H9 (cell line): Measurements from ENCODE around the gene NHERF1. TPM values are rescaled to one million over a fixed set of nuclear protein-coding genes. Genes with fewer than 3 reads are reported as not detected.

Experiments used
- DNase-seq: peaks from one replicate; pipeline ENCODE4 v3.0.0-alpha.2; 2017
- H2AFZ ChIP-seq: one replicate; pipeline ENCODE4 v1.6.1; 2013; ENCODE audit warnings: mild to moderate bottlenecking, low read length, control low read depth, moderate library complexity
- H2AK5ac ChIP-seq: 2 replicates; pipeline ENCODE4 v1.6.1; 2013; ENCODE audit warnings: low read length, control low read depth, mixed read lengths; ENCODE audit not compliant: insufficient read length
- H2BK120ac ChIP-seq: one replicate; pipeline ENCODE4 v1.6.1; 2013; ENCODE audit warnings: low read depth, mild to moderate bottlenecking, low read length, control low read depth, inconsistent platforms; ENCODE audit not compliant: poor library complexity, severe bottlenecking
- H2BK12ac ChIP-seq: 2 replicates; pipeline ENCODE4 v1.6.1; 2013; ENCODE audit warnings: low read length, control low read depth, mixed read lengths, low read depth; ENCODE audit not compliant: insufficient read length
- H2BK15ac ChIP-seq: 2 replicates; pipeline ENCODE4 v1.6.1; 2013; ENCODE audit warnings: low read depth, low read length, control low read depth
- H2BK20ac ChIP-seq: one replicate; pipeline ENCODE4 v1.6.1; 2013; ENCODE audit warnings: low read depth, mild to moderate bottlenecking, low read length, control low read depth, inconsistent platforms; ENCODE audit not compliant: poor library complexity, severe bottlenecking
- H2BK5ac ChIP-seq: 2 replicates; pipeline ENCODE4 v1.6.1; 2013; ENCODE audit warnings: low read length, control low read depth, mixed read lengths; ENCODE audit not compliant: insufficient read length
- H3K14ac ChIP-seq: 2 replicates; pipeline ENCODE4 v1.6.1; 2013; ENCODE audit warnings: low read length, control low read depth; ENCODE audit not compliant: insufficient read depth
- H3K18ac ChIP-seq: 2 replicates; pipeline ENCODE4 v1.6.1; 2013; ENCODE audit warnings: low read depth, mild to moderate bottlenecking, mixed read lengths, low read length, control low read depth; ENCODE audit not compliant: insufficient read length
- H3K23ac ChIP-seq: 2 replicates; pipeline ENCODE4 v1.6.1; 2013; ENCODE audit warnings: low read length, control low read depth, mixed read lengths, low read depth; ENCODE audit not compliant: insufficient read length
- H3K23me2 ChIP-seq: 2 replicates; pipeline ENCODE4 v1.6.1; 2013; ENCODE audit warnings: low read depth, mild to moderate bottlenecking, mixed read lengths, low read length, control low read depth; ENCODE audit not compliant: insufficient read length, poor library complexity, severe bottlenecking
- H3K27ac ChIP-seq: 2 replicates; pipeline ENCODE4 v1.5.1; 2013; ENCODE audit warnings: low read length, control low read depth, mixed read lengths, low read depth; ENCODE audit not compliant: insufficient read length
- H3K27me3 ChIP-seq: 2 replicates; pipeline ENCODE4 v1.6.1; 2013; ENCODE audit warnings: low read length, control low read depth, inconsistent platforms; ENCODE audit not compliant: insufficient read depth
- H3K4ac ChIP-seq: 2 replicates; pipeline ENCODE4 v1.6.1; 2013; ENCODE audit warnings: low read depth, mild to moderate bottlenecking, control low read depth, inconsistent platforms, low read length, moderate library complexity
- H3K4me1 ChIP-seq: 2 replicates; pipeline ENCODE4 v1.6.1; 2013; ENCODE audit warnings: low read length, control low read depth, inconsistent platforms; ENCODE audit not compliant: insufficient read depth
- H3K4me2 ChIP-seq: 2 replicates; pipeline ENCODE4 v1.6.1; 2013; ENCODE audit warnings: low read length, control low read depth, mixed read lengths; ENCODE audit not compliant: insufficient read length, insufficient read depth
- H3K56ac ChIP-seq: 2 replicates; pipeline ENCODE4 v1.6.1; 2013; ENCODE audit warnings: low read depth, mild to moderate bottlenecking, mixed read lengths, low read length, control low read depth; ENCODE audit not compliant: insufficient read length
- H3K79me1 ChIP-seq: 2 replicates; pipeline ENCODE4 v1.6.1; 2013; ENCODE audit warnings: low read depth, mild to moderate bottlenecking, moderate library complexity, low read length, control low read depth, inconsistent platforms; ENCODE audit not compliant: insufficient read depth, poor library complexity, severe bottlenecking
- H3K79me2 ChIP-seq: 2 replicates; pipeline ENCODE4 v1.6.1; 2013; ENCODE audit warnings: low read length, control low read depth, inconsistent platforms; ENCODE audit not compliant: insufficient read depth
- H3K9ac ChIP-seq: 2 replicates; pipeline ENCODE4 v1.6.1; 2013; ENCODE audit warnings: low read length, control low read depth, mixed read lengths; ENCODE audit not compliant: insufficient read length; ENCODE audit errors: extremely low read depth
- H3K9me3 ChIP-seq: one replicate; pipeline ENCODE4 v1.6.1; 2013; ENCODE audit warnings: low read depth, low read length, inconsistent platforms; ENCODE audit not compliant: control insufficient read depth
- H3T11ph ChIP-seq: one replicate; pipeline ENCODE4 v1.6.1; 2013; ENCODE audit warnings: mild to moderate bottlenecking, low read length, control low read depth, inconsistent platforms
- H4K20me1 ChIP-seq: one replicate; pipeline ENCODE4 v1.6.1; 2013; ENCODE audit not compliant: control insufficient read depth, insufficient read length, insufficient read depth
- H4K5ac ChIP-seq: 2 replicates; pipeline ENCODE4 v1.6.1; 2013; ENCODE audit warnings: low read depth, mild to moderate bottlenecking, mixed read lengths, low read length, control low read depth; ENCODE audit not compliant: insufficient read length
- H4K8ac ChIP-seq: replicated peaks from 2 replicates; pipeline ENCODE4 v1.6.1; 2013; ENCODE audit warnings: low read length, control low read depth, mixed read lengths, low read depth; ENCODE audit not compliant: insufficient read length
- H4K91ac ChIP-seq: 2 replicates; pipeline ENCODE4 v1.6.1; 2013; ENCODE audit warnings: low read depth, mild to moderate bottlenecking, moderate library complexity, mixed read lengths, low read length, control low read depth; ENCODE audit not compliant: insufficient read length
- H3K27ac Mint-ChIP-seq, 3 experiments: 2 replicates in 2 of 3; 3 replicates in 1 of 3; pipeline ENCODE4 v1.8.0; 2020 to 2021; ENCODE audit warnings: mixed read lengths in 3 of 3, mild to moderate bottlenecking in 1 of 3, moderate library complexity in 1 of 3
- H3K27me3 Mint-ChIP-seq: 2 replicates; pipeline ENCODE4 v1.8.0; 2021; ENCODE audit warnings: low read depth, mild to moderate bottlenecking, moderate library complexity, mixed read lengths
- H3K36me3 Mint-ChIP-seq, 3 experiments: 2 replicates in 2 of 3; 3 replicates in 1 of 3; pipeline ENCODE4 v1.8.0; 2020 to 2021; ENCODE audit warnings: low read depth in 3 of 3, mixed read lengths in 3 of 3; ENCODE audit not compliant: insufficient read depth in 1 of 3
- H3K4me1 Mint-ChIP-seq, 2 experiments: 2 replicates each; pipeline ENCODE4 v1.8.0; 2020; ENCODE audit warnings: mixed read lengths in 2 of 2
- H3K4me3 Mint-ChIP-seq, 2 experiments: 2 replicates in 1 of 2; 3 replicates in 1 of 2; pipeline ENCODE4 v1.8.0; 2020 to 2021; ENCODE audit warnings: mild to moderate bottlenecking in 2 of 2, mixed read lengths in 2 of 2, moderate library complexity in 1 of 2
- H3K9me3 Mint-ChIP-seq, 2 experiments: 2 replicates in 1 of 2; 3 replicates in 1 of 2; pipeline ENCODE4 v1.8.0; 2020; ENCODE audit warnings: mild to moderate bottlenecking in 2 of 2, mixed read lengths in 2 of 2, moderate library complexity in 1 of 2
- CTCF ChIP-seq: fragments of 200-600 bp; sonication (generic); conservative IDR thresholded peaks from 3 replicates; pipeline ENCODE4 v1.8.0; 2021; ENCODE audit warnings: antibody characterized with exemption, mild to moderate bottlenecking
- WGBS: extraction: QIAGEN DNeasy Blood & Tissue Kit; methylation state at CpG from one replicate; pipeline ENCODE4 v1.1.7; 2013; ENCODE audit warnings: missing lambda C conversion rate, low lambda C conversion rate, mixed read lengths; ENCODE audit not compliant: insufficient read length; ENCODE audit errors: extremely low coverage; 5-methylcytosine and 5-hydroxymethylcytosine counted together
- total RNA-seq: library from RNA; stranded (reverse); gene quantifications from 2 replicates; pipeline ENCODE4 v1.2.1, GENCODE V29; 2021

The NHERF1 gene
- total RNA-seq, 1 experiment from 2014 or later, result 74.4 TPM

- Histone ChIP-seq H2BK5ac (no peak overlapping the region), H2BK20ac (no peak overlapping the region), H3K79me1 (peaks cover 9% of the 10 kb centered on the region), H3K23me2 (no peaks in the 10 kb centered on the region), H2BK15ac (no peak overlapping the region), H2BK12ac (no peak overlapping the region), H3K4me1 (peaks cover 11% of the 10 kb centered on the region; the same call in 1 of the 2 replicates), H3K56ac (no peak overlapping the region), H3K79me2 (peaks cover 1% of the 10 kb centered on the region; the same call in 1 of the 2 replicates), H3K18ac (no peak overlapping the region), H3T11ph (no peak overlapping the region), H4K8ac (no peak overlapping the region), H2BK120ac (no peak overlapping the region), H3K9me3 (no peaks in the 10 kb centered on the region), H3K9ac (no peak overlapping the region), H2AFZ (no peak overlapping the region), H4K5ac (no peak overlapping the region), H4K91ac (no peak overlapping the region), H3K23ac (no peak overlapping the region), H3K27me3 (no peaks in the 10 kb centered on the region), H2AK5ac (no peak overlapping the region), H3K4me2 (no peak overlapping the region), H3K14ac (0 out of 2 replicates have a peak overlapping the region, but pooled peaks have one; percentile 6), H4K20me1 (no peaks in the 10 kb centered on the region), H3K27ac (no peak overlapping the region), H3K4ac (no peak overlapping the region)
- H3K4me1 Mint-ChIP-seq, result peaks cover 53 to 77% of the 10 kb centered on the region in 2 experiments
- peak overlapping the region in 1 of 2 experiments; percentile 33; a peak in 2 of 5 replicates for H3K4me3 Mint-ChIP-seq
- no CpG with 5 or more reads among the region's 9 CpGs for WGBS
- TF ChIP-seq CTCF, result peak; percentile 17; the same call in 1 of the 3 replicates
- peak overlapping the region in 2 of 3 experiments; percentile 96 to 97; a peak in 4 of 7 replicates for H3K27ac Mint-ChIP-seq
- H3K36me3 Mint-ChIP-seq, result peaks cover 0 to 5% (median 4%) of the 10 kb centered on the region in 3 experiments; a peak in 3 of 7 replicates
- H3K27me3 Mint-ChIP-seq, result no peaks in the 10 kb centered on the region
- H3K9me3 Mint-ChIP-seq, result no peaks in the 10 kb centered on the region
- no peak for DNase-seq
Observed at GRCh38 chr17:74759243-74759801, 10.9 kb downstream of the NHERF1 start.
